Brain microvascular endothelial cell (primary cell): Measurements from ENCODE around the gene CADM1.

Experiments
- DNase-seq: peaks from one replicate; pipeline ENCODE4 v3.0.0-alpha.2; 2020
- H3K27ac ChIP-seq: fragments of 250-450 bp; sonication (Bioruptor Pico); 2 replicates; pipeline ENCODE4 v1.5.1; 2020; ENCODE audit warnings: mild to moderate bottlenecking, moderate library complexity
- H3K27me3 ChIP-seq: fragments of 250-450 bp; sonication (Bioruptor Pico); replicated peaks from 2 replicates; pipeline ENCODE4 v1.5.1; 2020; ENCODE audit warnings: mild to moderate bottlenecking
- H3K36me3 ChIP-seq: fragments of 250-450 bp; sonication (Bioruptor Pico); replicated peaks from 2 replicates; pipeline ENCODE4 v1.5.1; 2020; ENCODE audit warnings: mild to moderate bottlenecking
- H3K4me3 ChIP-seq: 2 replicates; pipeline ENCODE4 v1.5.1; 2011; ENCODE audit warnings: low read depth, mild to moderate bottlenecking, control low read depth, low read length, moderate library complexity
- in situ Hi-C: cut with HindIII; loops from 2 replicates; pipeline ENCODE4 v1.10.0; 2017; ENCODE audit warnings: low sequenced_read_pairs, low pct_ligation_motif_present
- TF ChIP-seq, protein P1 (sequence below): IDR thresholded peaks from 2 replicates; pipeline ENCODE4 v1.5.1; 2011; ENCODE audit warnings: low read depth, mild to moderate bottlenecking, moderate library complexity, low read length, control low read depth, inconsistent platforms; ENCODE audit errors: missing control alignments

Gene CADM1

DNA sequence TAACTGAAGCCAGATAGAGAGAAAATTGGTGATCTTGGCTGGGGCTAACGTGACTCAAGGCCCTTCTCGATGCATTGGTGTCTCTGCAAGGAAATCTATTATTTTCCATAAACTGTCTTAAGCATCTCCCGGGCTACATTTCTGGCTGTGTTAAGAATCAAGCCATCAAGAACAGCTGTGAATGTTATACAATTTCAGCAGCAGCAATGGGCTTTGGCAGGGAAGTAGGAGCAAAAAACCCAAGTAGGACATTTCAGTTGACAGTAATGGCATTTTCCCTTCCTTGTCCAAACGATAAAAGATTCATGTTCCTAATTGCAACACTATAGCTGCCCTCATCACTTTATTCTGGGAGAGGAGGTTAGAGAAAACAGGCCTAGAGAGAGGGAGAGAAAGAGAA, 335.0 kb downstream of the CADM1 start:
- TF ChIP-seq, protein P1, sequence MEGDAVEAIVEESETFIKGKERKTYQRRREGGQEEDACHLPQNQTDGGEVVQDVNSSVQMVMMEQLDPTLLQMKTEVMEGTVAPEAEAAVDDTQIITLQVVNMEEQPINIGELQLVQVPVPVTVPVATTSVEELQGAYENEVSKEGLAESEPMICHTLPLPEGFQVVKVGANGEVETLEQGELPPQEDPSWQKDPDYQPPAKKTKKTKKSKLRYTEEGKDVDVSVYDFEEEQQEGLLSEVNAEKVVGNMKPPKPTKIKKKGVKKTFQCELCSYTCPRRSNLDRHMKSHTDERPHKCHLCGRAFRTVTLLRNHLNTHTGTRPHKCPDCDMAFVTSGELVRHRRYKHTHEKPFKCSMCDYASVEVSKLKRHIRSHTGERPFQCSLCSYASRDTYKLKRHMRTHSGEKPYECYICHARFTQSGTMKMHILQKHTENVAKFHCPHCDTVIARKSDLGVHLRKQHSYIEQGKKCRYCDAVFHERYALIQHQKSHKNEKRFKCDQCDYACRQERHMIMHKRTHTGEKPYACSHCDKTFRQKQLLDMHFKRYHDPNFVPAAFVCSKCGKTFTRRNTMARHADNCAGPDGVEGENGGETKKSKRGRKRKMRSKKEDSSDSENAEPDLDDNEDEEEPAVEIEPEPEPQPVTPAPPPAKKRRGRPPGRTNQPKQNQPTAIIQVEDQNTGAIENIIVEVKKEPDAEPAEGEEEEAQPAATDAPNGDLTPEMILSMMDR: no peak
- no peak for DNase-seq
- Histone ChIP-seq H3K36me3 (no peaks in the 10 kb centered on the region), H3K4me3 (no peak overlapping the region), H3K27ac (no peak overlapping the region), H3K27me3 (no peaks in the 10 kb centered on the region)
- in situ Hi-C loops: no loop called here

DNA sequence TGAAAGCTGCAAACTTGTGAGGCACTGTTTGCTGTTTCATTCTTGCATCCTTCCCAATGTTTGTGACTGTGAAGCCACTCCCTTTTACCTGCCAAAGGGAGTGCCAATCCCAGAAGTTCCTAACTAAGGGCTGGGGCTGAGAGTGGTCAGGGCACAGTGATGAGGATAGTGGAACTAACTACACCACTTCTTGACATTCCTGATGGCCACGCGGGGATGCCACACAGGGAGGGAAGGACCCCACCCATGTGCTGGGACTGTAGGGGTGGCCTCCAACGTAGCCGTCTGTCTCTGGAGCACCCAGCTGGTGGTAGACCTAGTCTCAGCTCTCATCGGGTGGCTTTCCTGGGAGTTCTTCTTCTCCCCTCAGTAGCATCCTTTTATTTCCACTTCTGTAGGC, 335.5 kb downstream of the CADM1 start:
- H3K27me3 ChIP-seq: no peaks in the 10 kb centered on the region
- TF ChIP-seq, protein P1: no peak
- in situ Hi-C loops: no loop called here
- no peaks in the 10 kb centered on the region for H3K36me3 ChIP-seq
- DNase-seq: no peak
- no peak overlapping the region for H3K4me3 ChIP-seq
- no peak overlapping the region for H3K27ac ChIP-seq

- Histone ChIP-seq H3K4me3 (no peak overlapping the region), H3K27ac (no peak overlapping the region), H3K27me3 (no peaks in the 10 kb centered on the region), H3K36me3 (no peaks in the 10 kb centered on the region)
- in situ Hi-C loops: no loop called here
- TF ChIP-seq, protein P1: no peak
- DNase-seq: no peak
Observed at GRCh38 chr11:115168229-115168671, 336.0 kb downstream of the CADM1 start.

DNA sequence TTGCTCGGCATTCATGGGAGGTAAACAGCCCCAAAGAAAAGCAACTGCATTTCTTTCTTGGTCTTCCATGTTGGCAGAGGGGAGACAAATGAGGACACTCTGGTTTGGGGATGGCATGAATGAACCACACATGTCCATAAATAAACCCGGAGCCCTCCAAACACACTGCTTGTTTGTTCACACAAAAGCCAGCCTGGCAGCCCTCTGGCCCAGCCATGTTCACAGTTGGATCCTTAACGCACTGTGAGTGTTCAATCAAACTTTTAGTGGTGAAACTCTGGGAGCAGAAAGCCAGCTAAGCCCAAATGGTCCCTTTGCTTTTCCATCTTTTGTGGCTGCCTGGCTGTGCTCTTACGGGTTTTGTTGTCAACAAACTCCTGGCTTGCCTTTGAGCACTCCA, 336.8 kb downstream of the CADM1 start:
- no peaks in the 10 kb centered on the region for H3K36me3 ChIP-seq
- no peak for DNase-seq
- no peak overlapping the region for H3K4me3 ChIP-seq
- H3K27me3 ChIP-seq: no peaks in the 10 kb centered on the region
- TF ChIP-seq, protein P1: no peak
- in situ Hi-C loops: no loop called here
- no peak overlapping the region for H3K27ac ChIP-seq

DNA sequence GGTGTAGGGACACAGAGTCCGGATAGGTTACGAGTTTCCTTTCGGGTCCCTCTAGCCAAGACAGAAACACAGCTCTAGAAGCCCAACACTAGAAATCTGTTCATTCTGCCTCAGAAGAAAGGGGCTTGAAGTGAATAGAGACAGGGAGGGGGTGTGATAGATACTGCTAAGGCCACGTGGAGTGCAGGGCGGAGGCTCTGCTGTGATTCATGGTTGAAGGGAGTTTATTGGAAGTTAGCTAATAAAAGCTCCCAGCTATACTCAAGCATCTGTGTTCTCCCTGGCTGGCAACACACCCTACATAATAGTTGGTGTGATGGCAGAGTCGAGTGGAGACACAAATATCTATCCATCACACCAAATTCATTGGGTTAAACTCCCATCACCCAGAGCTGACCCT, 337.4 kb downstream of the CADM1 start:
- Histone ChIP-seq H3K36me3 (no peaks in the 10 kb centered on the region), H3K27ac (no peak overlapping the region), H3K4me3 (no peak overlapping the region), H3K27me3 (no peaks in the 10 kb centered on the region)
- TF ChIP-seq, protein P1: no peak
- no peak for DNase-seq
- in situ Hi-C loops: no loop called here

DNA sequence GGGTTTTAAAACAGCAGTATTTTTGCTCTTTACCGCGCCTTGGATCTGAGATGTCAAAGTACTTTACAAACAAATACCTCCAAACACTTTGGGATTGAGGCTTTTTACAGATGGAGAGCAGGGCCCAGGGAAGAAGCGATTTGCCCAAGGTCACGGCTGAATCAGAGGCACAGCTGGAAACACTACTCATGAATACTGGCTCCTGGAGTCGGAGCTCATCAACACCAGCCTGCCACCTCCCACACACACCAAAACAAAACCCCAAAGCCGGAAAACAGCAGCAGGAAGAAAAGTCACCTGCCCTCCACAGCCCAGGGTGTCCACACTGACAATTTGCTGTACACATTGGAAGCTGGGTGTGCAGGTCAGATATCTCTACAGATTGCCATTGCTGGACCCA, 339.4 kb downstream of the CADM1 start:
- in situ Hi-C loops: no loop called here
- Histone ChIP-seq H3K4me3 (no peak overlapping the region), H3K27me3 (no peaks in the 10 kb centered on the region), H3K27ac (no peak overlapping the region), H3K36me3 (no peaks in the 10 kb centered on the region)
- TF ChIP-seq, protein P1: no peak
- DNase-seq: no peak
